Keratinocyte (primary cell): Measurements from ENCODE around the gene SYNE1. TPM values are rescaled to one million over a fixed set of nuclear protein-coding genes. Genes with fewer than 3 reads are reported as not detected.

Experiments used
- DNase-seq: peaks from one replicate; pipeline ENCODE4 v3.0.0-alpha.2; 2011; ENCODE audit warnings: low read depth, missing footprints, low spot score
- FAIRE-seq: peaks from 2 replicates; lab custom pipeline; 2011; peaks lifted over from hg19 to GRCh38; lab: Jason Lieb, UNC
- H2AFZ ChIP-seq: 2 replicates; pipeline ENCODE4 v1.6.0; 2012; ENCODE audit warnings: low read length, control low read depth, inconsistent platforms; ENCODE audit not compliant: control insufficient read depth
- H3K27ac ChIP-seq: 2 replicates; pipeline ENCODE4 v1.5.1; 2011; ENCODE audit warnings: low read length; ENCODE audit not compliant: control insufficient read depth, insufficient read depth
- H3K27me3 ChIP-seq: 3 replicates; pipeline ENCODE4 v1.6.0; 2011; ENCODE audit warnings: low read length; ENCODE audit not compliant: control insufficient read depth, insufficient read depth; ENCODE audit errors: extremely low read depth
- H3K36me3 ChIP-seq, 2 experiments: 2 replicates in 1 of 2; 3 replicates in 1 of 2; pipeline ENCODE4 v1.5.1; 2011; ENCODE audit warnings: low read length in 2 of 2, mild to moderate bottlenecking in 1 of 2; ENCODE audit not compliant: control insufficient read depth in 2 of 2, insufficient read depth in 2 of 2; ENCODE audit errors: extremely low read depth in 1 of 2
- H3K4me1 ChIP-seq: 3 replicates; pipeline ENCODE4 v1.5.1; 2011; ENCODE audit warnings: low read length; ENCODE audit not compliant: control insufficient read depth, insufficient read depth; ENCODE audit errors: extremely low read depth
- H3K4me2 ChIP-seq: 3 replicates; pipeline ENCODE4 v1.6.0; 2011; ENCODE audit warnings: low read depth, low read length; ENCODE audit not compliant: control insufficient read depth, insufficient read depth; ENCODE audit errors: extremely low read depth
- H3K4me3 ChIP-seq, 3 experiments: fragments of 200-600 bp in 1 of 3; sonication (generic) in 1 of 3; 2 replicates in 2 of 3; 3 replicates in 1 of 3; pipeline ENCODE4 v1.5.1; 2011 to 2016; ENCODE audit warnings: low read length in 3 of 3, mild to moderate bottlenecking in 3 of 3, control low read depth in 2 of 3, inconsistent platforms in 1 of 3, low read depth in 1 of 3, mixed read lengths in 1 of 3, mixed run types in 1 of 3, moderate library complexity in 1 of 3; ENCODE audit not compliant: control insufficient read depth in 2 of 3, insufficient read depth in 2 of 3; ENCODE audit errors: extremely low read depth in 1 of 3
- H3K79me2 ChIP-seq: 2 replicates; pipeline ENCODE4 v1.6.0; 2012; ENCODE audit warnings: low read length; ENCODE audit not compliant: control insufficient read depth, insufficient read depth
- H3K9ac ChIP-seq: 3 replicates; pipeline ENCODE4 v1.6.0; 2011; ENCODE audit warnings: low read length; ENCODE audit not compliant: control insufficient read depth, insufficient read depth; ENCODE audit errors: extremely low read depth
- H3K9me1 ChIP-seq: 3 replicates; pipeline ENCODE4 v1.6.0; 2011; ENCODE audit warnings: low read length; ENCODE audit not compliant: control insufficient read depth, insufficient read depth; ENCODE audit errors: extremely low read depth
- H3K9me3 ChIP-seq: 2 replicates; pipeline ENCODE4 v1.5.1; 2012; ENCODE audit warnings: low read depth, low read length; ENCODE audit not compliant: control insufficient read depth
- H4K20me1 ChIP-seq: 3 replicates; pipeline ENCODE4 v1.6.0; 2011; ENCODE audit warnings: low read length; ENCODE audit not compliant: control insufficient read depth, insufficient read depth; ENCODE audit errors: extremely low read depth
- EZH2 ChIP-seq: IDR thresholded peaks from one replicate; pipeline ENCODE4 v1.6.1; 2012; ENCODE audit warnings: inconsistent platforms, mild to moderate bottlenecking, low read length, moderate library complexity
- dilution Hi-C: fragments of 300-500 bp; cut with MboI; formaldehyde crosslinking; loops from one replicate; pipeline ENCODE4 v1.7.0; 2020; ENCODE audit warnings: low sequenced_read_pairs; ENCODE audit not compliant: extremely low pct_ligation_motif_present
- polyA plus RNA-seq, 5 experiments: library from polyadenylated mRNA; depleted of rRNA in 3 of 5; stranded (reverse) in 3 of 5; stranded (forward) in 1 of 5; unstranded in 1 of 5; fragments of >200 nt; gene quantifications; 1 replicate in 1 of 5; 2 replicates in 3 of 5; 3 replicates in 1 of 5; pipeline versions ENCODE4 v1.2.1 to v1.2.3, GENCODE V29; 2011 to 2012; ENCODE audit warnings: missing spikeins in 2 of 5, low read depth in 1 of 5, low replicate concordance in 1 of 5
- TF ChIP-seq, protein P1 (sequence below), 3 experiments: IDR thresholded peaks in 1 of 3; conservative IDR thresholded peaks in 1 of 3; optimal IDR thresholded peaks in 1 of 3; 2 replicates in 2 of 3; 3 replicates in 1 of 3; pipeline versions ENCODE3 to v1.5.1; 2011; ENCODE audit warnings: low read length in 3 of 3, mild to moderate bottlenecking in 3 of 3, moderate library complexity in 2 of 3, control low read depth in 1 of 3, inconsistent platforms in 1 of 3; ENCODE audit not compliant: insufficient read depth in 2 of 3; ENCODE audit errors: extremely low read depth in 1 of 3

The SYNE1 gene
- polyA plus RNA-seq, 1 donor (not counting 4 experiments of a cell fraction or from before 2014, with no cell fraction given): 4.0 TPM

DNA sequence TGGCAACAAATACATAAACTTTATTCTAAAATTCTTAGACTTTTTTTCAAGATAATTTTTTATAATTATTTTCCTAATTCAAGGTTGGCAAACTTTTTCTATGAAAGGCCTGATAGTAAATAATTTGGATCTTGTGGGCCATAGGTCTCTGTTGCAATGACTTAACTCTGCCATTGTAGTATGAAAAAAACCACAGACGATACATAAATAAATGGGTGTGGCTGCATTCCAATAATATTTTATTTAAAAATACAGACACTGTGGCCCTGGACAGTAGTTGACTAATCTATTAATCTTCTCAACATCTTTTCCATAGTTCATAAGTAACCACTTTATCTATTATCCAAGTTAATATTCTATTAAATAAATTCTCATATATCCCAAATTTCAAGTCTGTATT, 281.1 kb downstream of the SYNE1 start:
- FAIRE-seq (no peak), DNase-seq (no peak)
- H3K9me3 ChIP-seq: no peaks in the 10 kb centered on the region
- no peaks in the 10 kb centered on the region for H3K27me3 ChIP-seq
- no peaks in the 10 kb centered on the region for H3K9me1 ChIP-seq
- no peak overlapping the region for H3K4me3 ChIP-seq
- H2AFZ ChIP-seq: no peak overlapping the region
- H4K20me1 ChIP-seq: no peaks in the 10 kb centered on the region
- H3K4me2 ChIP-seq: no peak overlapping the region
- no peaks in the 10 kb centered on the region for H3K79me2 ChIP-seq
- peaks cover 2% of the 10 kb centered on the region for H3K4me1 ChIP-seq
- H3K9ac ChIP-seq: no peak overlapping the region
- TF ChIP-seq, protein P1, sequence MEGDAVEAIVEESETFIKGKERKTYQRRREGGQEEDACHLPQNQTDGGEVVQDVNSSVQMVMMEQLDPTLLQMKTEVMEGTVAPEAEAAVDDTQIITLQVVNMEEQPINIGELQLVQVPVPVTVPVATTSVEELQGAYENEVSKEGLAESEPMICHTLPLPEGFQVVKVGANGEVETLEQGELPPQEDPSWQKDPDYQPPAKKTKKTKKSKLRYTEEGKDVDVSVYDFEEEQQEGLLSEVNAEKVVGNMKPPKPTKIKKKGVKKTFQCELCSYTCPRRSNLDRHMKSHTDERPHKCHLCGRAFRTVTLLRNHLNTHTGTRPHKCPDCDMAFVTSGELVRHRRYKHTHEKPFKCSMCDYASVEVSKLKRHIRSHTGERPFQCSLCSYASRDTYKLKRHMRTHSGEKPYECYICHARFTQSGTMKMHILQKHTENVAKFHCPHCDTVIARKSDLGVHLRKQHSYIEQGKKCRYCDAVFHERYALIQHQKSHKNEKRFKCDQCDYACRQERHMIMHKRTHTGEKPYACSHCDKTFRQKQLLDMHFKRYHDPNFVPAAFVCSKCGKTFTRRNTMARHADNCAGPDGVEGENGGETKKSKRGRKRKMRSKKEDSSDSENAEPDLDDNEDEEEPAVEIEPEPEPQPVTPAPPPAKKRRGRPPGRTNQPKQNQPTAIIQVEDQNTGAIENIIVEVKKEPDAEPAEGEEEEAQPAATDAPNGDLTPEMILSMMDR (optimal IDR thresholded peaks at IDR 0.05 in 1 of 3, IDR thresholded peaks at IDR 0.05 in 1 of 3, conservative IDR thresholded peaks at IDR 0.05 in 1 of 3; ENCODE audit: extremely low read depth in 1 of 3, insufficient read depth in 2 of 3, low read length in 3 of 3): no peak
- TF ChIP-seq EZH2: no peak
- H3K36me3 ChIP-seq: peaks cover 0 to 2% of the 10 kb centered on the region in 2 experiments
- no peak overlapping the region for H3K27ac ChIP-seq
- dilution Hi-C loops: no loop called here

GRCh38 chr6:152355166-152355565, 282.0 kb downstream of the SYNE1 start:
- Histone ChIP-seq H2AFZ (no peak overlapping the region), H3K9ac (no peak overlapping the region), H3K27ac (no peak overlapping the region), H3K4me3 (no peak overlapping the region), H3K9me3 (no peaks in the 10 kb centered on the region), H3K36me3 (peaks cover 0 to 2% of the 10 kb centered on the region in 2 experiments), H3K9me1 (no peaks in the 10 kb centered on the region), H3K27me3 (no peaks in the 10 kb centered on the region), H4K20me1 (no peaks in the 10 kb centered on the region), H3K4me1 (peaks cover 2% of the 10 kb centered on the region), H3K79me2 (no peaks in the 10 kb centered on the region), H3K4me2 (no peak overlapping the region)
- TF ChIP-seq EZH2: no peak
- TF ChIP-seq, protein P1 (optimal IDR thresholded peaks at IDR 0.05 in 1 of 3, IDR thresholded peaks at IDR 0.05 in 1 of 3, conservative IDR thresholded peaks at IDR 0.05 in 1 of 3; ENCODE audit: extremely low read depth in 1 of 3, insufficient read depth in 2 of 3, low read length in 3 of 3): no peak
- FAIRE-seq (no peak), DNase-seq (no peak)
- dilution Hi-C loops: no loop called here
